ENCODE data around the gene SUGP1.

SUGP1 gene

GRCh38 chr19:19270749-19271571, 49.3 kb downstream of the SUGP1 start:
- H3K9me3 Mint-ChIP-seq: no peaks in the 10 kb centered on the region
- peaks cover 11% of the 10 kb centered on the region for H3K4me1 Mint-ChIP-seq (ENCODE audit: low read depth)
- H3K36me3 Mint-ChIP-seq (ENCODE audit: low read depth): peaks cover 3% of the 10 kb centered on the region
- no peak for DNase-seq
- H3K27me3 Mint-ChIP-seq: peaks cover 22% of the 10 kb centered on the region
- no peak overlapping the region for H3K27ac Mint-ChIP-seq
- H3K4me3 Mint-ChIP-seq: no peak overlapping the region

- Mint-ChIP-seq H3K4me1 (ENCODE audit: low read depth) (peaks cover 11% of the 10 kb centered on the region), H3K4me3 (no peak overlapping the region), H3K27ac (no peak overlapping the region), H3K27me3 (peaks cover 22% of the 10 kb centered on the region), H3K9me3 (no peaks in the 10 kb centered on the region), H3K36me3 (ENCODE audit: low read depth) (peaks cover 3% of the 10 kb centered on the region)
- no peak for DNase-seq
Observed at GRCh38 chr19:19269952-19270694, 50.2 kb downstream of the SUGP1 start.

DNA sequence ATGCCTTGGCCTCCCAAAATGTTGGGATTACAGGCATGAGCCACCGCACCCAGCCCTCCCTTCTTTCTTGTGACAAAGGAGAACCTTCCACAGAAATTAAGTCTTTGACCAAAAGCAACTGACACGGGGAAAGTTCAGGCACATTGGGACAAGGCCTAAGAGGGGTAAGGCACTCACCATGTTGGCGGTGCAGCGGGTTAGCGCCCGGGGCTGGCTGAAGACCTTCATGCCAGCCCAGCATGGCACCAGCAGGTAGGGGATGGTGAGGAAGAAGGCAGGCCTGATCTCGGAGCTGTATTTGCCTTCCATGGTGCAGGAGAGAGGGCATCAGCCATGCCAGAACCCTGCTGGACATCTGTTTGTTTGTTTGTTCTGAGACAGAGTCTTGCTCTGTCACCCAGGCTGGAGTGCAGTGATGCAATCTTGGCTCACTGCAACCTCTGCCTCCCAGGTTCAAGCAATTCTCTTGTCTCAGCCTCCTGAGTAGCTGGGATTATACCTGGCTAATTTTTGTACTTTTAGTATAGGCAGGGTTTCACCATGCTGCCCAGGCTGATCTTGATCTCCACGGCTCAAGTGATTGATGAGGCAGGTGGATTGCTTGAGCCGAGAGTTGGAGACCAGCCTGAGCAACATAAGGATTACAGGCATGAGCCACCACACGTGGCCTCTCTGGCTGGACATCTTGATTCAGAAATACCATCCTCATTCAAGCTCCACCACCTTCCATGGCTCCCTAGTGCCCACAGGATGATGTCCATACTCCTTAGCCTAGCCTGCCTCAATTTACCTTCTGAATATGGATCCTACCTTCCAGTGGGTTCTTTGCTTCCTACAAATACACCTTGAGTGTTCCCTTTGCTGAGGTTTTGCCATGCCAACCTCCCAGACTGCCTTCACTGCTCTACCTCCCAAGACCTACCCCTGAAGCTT, 51.6 kb downstream of the SUGP1 start:
- Mint-ChIP-seq H3K4me3 (no peak overlapping the region), H3K4me1 (ENCODE audit: low read depth) (peaks cover 6% of the 10 kb centered on the region), H3K9me3 (no peaks in the 10 kb centered on the region), H3K27me3 (peaks cover 19% of the 10 kb centered on the region), H3K36me3 (ENCODE audit: low read depth) (no peaks in the 10 kb centered on the region), H3K27ac (no peak overlapping the region)
- DNase-seq: no peak

DNA sequence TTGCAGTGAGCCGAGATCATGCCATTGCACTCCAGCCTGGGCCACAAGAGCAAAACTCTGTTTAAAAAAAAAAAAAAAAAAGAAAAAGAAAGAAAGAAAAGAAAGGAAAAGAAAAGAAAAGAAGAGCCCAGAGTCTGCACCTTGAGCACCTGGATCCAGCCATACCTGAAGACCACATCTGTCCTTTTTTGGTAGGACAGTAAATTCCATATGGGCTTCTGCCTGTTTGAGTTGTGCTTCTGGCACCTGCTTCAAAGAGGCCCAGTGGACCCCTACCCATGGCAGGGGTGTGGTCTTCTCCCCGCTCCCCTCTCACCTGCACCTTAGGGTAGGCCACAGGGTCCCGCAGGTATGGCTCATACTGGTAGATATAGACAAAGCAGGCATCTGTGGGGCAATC, 53.0 kb downstream of the SUGP1 start:
- Mint-ChIP-seq H3K27ac (no peak overlapping the region), H3K4me1 (ENCODE audit: low read depth) (peaks cover under 1% of the 10 kb centered on the region), H3K27me3 (peaks cover 24% of the 10 kb centered on the region), H3K4me3 (no peak overlapping the region), H3K9me3 (no peaks in the 10 kb centered on the region), H3K36me3 (ENCODE audit: low read depth) (no peaks in the 10 kb centered on the region)
- no peak for DNase-seq

DNA sequence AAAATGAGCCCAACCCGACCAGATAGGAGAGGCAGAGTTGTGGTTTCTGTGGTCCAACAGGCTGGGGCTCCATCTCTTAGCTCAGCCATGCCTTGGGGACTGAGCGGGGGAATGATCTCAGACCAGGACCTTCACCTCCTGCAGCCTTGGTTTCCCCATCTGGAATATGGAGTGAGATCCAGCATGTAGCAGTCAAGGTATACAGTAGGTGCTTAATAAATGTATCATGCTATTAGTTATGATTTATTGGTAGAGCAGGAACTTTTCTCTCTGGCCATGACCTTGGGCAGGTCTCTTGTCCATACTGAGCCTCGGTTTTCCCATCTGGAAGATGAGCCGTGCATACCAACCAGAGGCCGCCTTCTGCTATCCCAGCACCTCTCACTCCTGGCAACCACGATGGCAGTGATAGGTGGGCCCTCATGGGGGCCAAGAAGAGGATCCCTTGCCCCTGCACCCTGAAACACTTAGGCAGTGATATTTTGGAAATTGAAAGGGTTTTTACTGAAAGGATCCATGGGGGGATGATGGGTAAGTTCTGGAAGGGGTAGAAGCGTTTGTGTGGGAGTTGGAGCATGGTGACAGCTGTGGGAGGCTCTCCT, 56.3 kb downstream of the SUGP1 start:
- Mint-ChIP-seq H3K27me3 (peaks cover 44% of the 10 kb centered on the region), H3K36me3 (ENCODE audit: low read depth) (no peaks in the 10 kb centered on the region), H3K9me3 (no peaks in the 10 kb centered on the region), H3K27ac (no peak overlapping the region), H3K4me3 (no peak overlapping the region), H3K4me1 (ENCODE audit: low read depth) (peaks cover 10% of the 10 kb centered on the region)
- no peak for DNase-seq

- Mint-ChIP-seq H3K36me3 (ENCODE audit: low read depth) (no peaks in the 10 kb centered on the region), H3K27me3 (peaks cover 49% of the 10 kb centered on the region), H3K4me1 (ENCODE audit: low read depth) (peaks cover 10% of the 10 kb centered on the region), H3K27ac (no peak overlapping the region), H3K4me3 (no peak overlapping the region), H3K9me3 (no peaks in the 10 kb centered on the region)
- DNase-seq: no peak
Observed at GRCh38 chr19:19262190-19263057, 57.9 kb downstream of the SUGP1 start.

- Mint-ChIP-seq H3K36me3 (ENCODE audit: low read depth) (no peaks in the 10 kb centered on the region), H3K4me1 (ENCODE audit: low read depth) (peaks cover 10% of the 10 kb centered on the region), H3K4me3 (no peak overlapping the region), H3K27me3 (peaks cover 58% of the 10 kb centered on the region), H3K9me3 (no peaks in the 10 kb centered on the region), H3K27ac (no peak overlapping the region)
- no peak for DNase-seq
Observed at GRCh38 chr19:19261350-19262189, 58.7 kb downstream of the SUGP1 start.

DNA sequence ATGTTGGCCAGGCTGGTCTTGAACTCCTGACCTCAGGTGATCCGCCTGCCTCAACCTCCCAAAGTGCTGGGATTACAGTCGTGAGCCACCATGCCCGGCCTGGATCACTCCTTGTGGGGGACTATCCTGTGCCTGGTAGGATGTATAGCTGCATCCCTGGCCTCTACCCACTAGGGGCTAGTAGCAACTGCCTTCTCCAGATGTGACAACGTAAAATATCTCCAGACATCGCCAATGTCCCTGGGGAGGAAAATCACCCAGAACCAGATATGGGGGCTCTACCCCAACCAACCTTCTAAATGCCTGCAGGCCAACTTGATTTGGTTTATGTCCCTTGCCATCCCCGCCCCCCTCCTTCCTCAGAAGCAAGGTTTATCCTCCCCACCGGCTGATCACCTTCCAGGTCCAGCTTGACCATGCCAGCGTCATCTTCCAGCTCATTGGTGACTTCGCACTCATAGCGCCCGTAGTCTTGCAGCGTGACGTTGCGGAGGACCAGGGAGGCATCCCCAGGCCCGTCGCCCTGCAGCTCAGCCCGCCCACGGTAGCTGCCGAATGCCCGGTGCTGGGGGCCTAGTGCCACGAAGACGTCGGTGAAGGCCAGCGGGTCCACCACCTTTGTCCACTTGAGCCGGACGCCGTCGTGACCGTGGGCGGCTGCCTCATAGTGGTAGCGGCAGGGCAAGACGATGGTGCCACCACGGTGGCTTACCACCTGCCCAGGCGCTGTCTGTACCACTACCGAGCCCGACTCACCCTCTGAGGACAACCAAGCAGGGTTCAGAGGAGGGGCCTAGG, 59.7 kb downstream of the SUGP1 start:
- H3K27ac Mint-ChIP-seq: no peak overlapping the region
- H3K36me3 Mint-ChIP-seq (ENCODE audit: low read depth): no peaks in the 10 kb centered on the region
- no peak overlapping the region for H3K4me3 Mint-ChIP-seq
- DNase-seq: no peak
- peaks cover 10% of the 10 kb centered on the region for H3K4me1 Mint-ChIP-seq (ENCODE audit: low read depth)
- H3K27me3 Mint-ChIP-seq: peaks cover 66% of the 10 kb centered on the region
- no peaks in the 10 kb centered on the region for H3K9me3 Mint-ChIP-seq

DNA sequence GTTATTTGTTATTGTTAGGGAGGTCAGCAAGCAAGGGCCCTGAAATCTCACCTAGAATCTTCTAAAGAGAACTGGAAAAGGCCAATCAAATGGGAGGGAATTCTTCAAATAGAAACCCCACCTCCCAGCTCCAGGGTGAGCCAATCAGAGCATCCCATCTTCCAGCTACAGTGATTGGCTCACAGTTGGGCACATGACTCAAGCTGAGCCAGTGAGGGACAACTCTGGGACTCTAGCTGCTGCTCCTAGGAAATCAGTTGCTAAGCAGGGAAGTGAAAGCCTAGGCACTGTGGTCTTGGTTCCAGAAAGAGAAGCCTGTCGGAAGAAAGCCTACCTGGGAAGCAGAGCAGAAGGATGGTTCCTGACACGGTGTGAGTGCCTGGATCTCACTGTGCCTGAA, 60.6 kb downstream of the SUGP1 start:
- H3K4me1 Mint-ChIP-seq (ENCODE audit: low read depth): peaks cover 10% of the 10 kb centered on the region
- H3K4me3 Mint-ChIP-seq: no peak overlapping the region
- no peaks in the 10 kb centered on the region for H3K36me3 Mint-ChIP-seq (ENCODE audit: low read depth)
- H3K27me3 Mint-ChIP-seq: peaks cover 72% of the 10 kb centered on the region
- no peak overlapping the region for H3K27ac Mint-ChIP-seq
- DNase-seq: no peak
- no peaks in the 10 kb centered on the region for H3K9me3 Mint-ChIP-seq

- Mint-ChIP-seq H3K27ac (no peak overlapping the region), H3K4me1 (ENCODE audit: low read depth) (peaks cover 10% of the 10 kb centered on the region), H3K36me3 (ENCODE audit: low read depth) (no peaks in the 10 kb centered on the region), H3K27me3 (peaks cover 72% of the 10 kb centered on the region), H3K9me3 (no peaks in the 10 kb centered on the region), H3K4me3 (no peak overlapping the region)
- no peak for DNase-seq
Observed at GRCh38 chr19:19258589-19259338, 61.5 kb downstream of the SUGP1 start.

DNA sequence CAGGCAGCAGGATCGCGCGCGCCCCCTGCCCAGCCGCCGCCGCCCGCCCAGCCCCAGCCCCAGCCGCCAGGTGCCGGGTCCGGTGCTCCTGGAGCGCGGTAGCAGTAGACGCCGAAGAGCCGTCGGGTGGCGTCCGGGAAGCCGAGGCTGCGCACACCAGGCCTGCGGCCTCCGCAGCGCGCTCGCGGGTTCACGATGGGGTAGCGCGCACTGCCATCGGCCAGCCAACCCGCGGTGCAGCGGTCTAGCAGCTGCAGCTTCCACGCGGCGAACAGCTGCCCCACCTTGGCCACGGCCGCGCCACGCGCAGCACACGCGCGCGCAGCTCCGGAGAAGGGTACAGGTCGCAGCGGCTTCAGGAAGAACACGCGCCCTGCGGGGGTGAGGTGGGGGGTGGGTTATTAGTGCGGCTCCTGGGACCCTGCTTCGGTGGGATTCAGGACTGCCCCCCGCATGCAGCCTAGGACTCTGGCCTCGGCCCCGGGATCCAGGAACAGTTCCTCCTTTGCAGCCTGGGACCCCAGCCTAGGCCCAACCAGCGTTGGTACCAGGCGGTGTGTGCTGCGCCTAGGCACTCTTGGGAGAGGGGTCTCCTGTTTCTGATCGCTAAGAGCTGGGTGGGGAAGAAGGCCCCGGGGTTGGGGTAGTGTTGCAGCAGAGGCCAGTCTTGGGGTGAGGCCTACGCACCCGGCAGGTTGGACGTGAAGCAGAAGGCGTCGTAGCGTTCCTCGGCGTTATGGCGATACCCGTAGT, 62.3 kb downstream of the SUGP1 start:
- H3K4me3 Mint-ChIP-seq: no peak overlapping the region
- no peaks in the 10 kb centered on the region for H3K9me3 Mint-ChIP-seq
- H3K36me3 Mint-ChIP-seq (ENCODE audit: low read depth): no peaks in the 10 kb centered on the region
- H3K27ac Mint-ChIP-seq: no peak overlapping the region
- H3K4me1 Mint-ChIP-seq (ENCODE audit: low read depth): peaks cover 10% of the 10 kb centered on the region
- H3K27me3 Mint-ChIP-seq: peaks cover 67% of the 10 kb centered on the region
- no peak for DNase-seq

All from activated T-cell treated with anti-CD3 and anti-CD28 coated beads, Interleukin-2, amount 50 U/mL, for 24 hours (primary cell).